HG03520 (cell line): ENCODE measurements around the gene MTHFR.
"Not testable (repeated sequence)": the region's sequence is repeated elsewhere in the genome, so short reads cannot be mapped to it uniquely, and the experiment has no call there.

Experiments used
- ATAC-seq: cut with Tn5 transposase; IDR thresholded peaks from one replicate; pipeline ENCODE4 v1.9.1; 2021; ENCODE audit warnings: mild to moderate bottlenecking, moderate library complexity; ENCODE audit not compliant: unreplicated experiment

Gene MTHFR

GRCh38 chr1:11833900-11834299, 28.1 kb upstream of the MTHFR start:
- ATAC-seq: no peak

- no peak for ATAC-seq
Observed at GRCh38 chr1:11833497-11833896, 27.7 kb upstream of the MTHFR start.

GRCh38 chr1:11831945-11832725, 26.4 kb upstream of the MTHFR start:
- ATAC-seq: no peak

- no peak for ATAC-seq
Observed at GRCh38 chr1:11828511-11828910, 22.7 kb upstream of the MTHFR start.

GRCh38 chr1:11826946-11827345, 21.2 kb upstream of the MTHFR start:
- ATAC-seq: no peak

GRCh38 chr1:11825131-11825530, 19.4 kb upstream of the MTHFR start:
- ATAC-seq: no peak

- ATAC-seq: no peak
Observed at GRCh38 chr1:11823366-11824137, 17.8 kb upstream of the MTHFR start.

GRCh38 chr1:11822091-11822490, 16.3 kb upstream of the MTHFR start:
- ATAC-seq: no peak

- no peak for ATAC-seq
Observed at GRCh38 chr1:11817192-11817591, 11.4 kb upstream of the MTHFR start.

GRCh38 chr1:11813021-11813420, 7.3 kb upstream of the MTHFR start:
- ATAC-seq: no peak

- ATAC-seq: no peak
Observed at GRCh38 chr1:11807133-11807532, 1.4 kb upstream of the MTHFR start.

- ATAC-seq: peak; percentile 29
Observed at GRCh38 chr1:11806307-11806936, 658 bp upstream of the MTHFR start.

GRCh38 chr1:11804666-11805421, 920 bp downstream of the MTHFR start:
- no peak for ATAC-seq

- ATAC-seq: not testable (repeated sequence)
Observed at GRCh38 chr1:11803924-11804665, 1.7 kb downstream of the MTHFR start.

GRCh38 chr1:11802973-11803885, 2.5 kb downstream of the MTHFR start:
- no peak for ATAC-seq

GRCh38 chr1:11802616-11802972, 3.2 kb downstream of the MTHFR start:
- ATAC-seq: no peak

- no peak for ATAC-seq
Observed at GRCh38 chr1:11800756-11801433, 4.9 kb downstream of the MTHFR start.

- no peak for ATAC-seq
Observed at GRCh38 chr1:11800391-11800755, 5.4 kb downstream of the MTHFR start.

GRCh38 chr1:11799896-11800295, 5.9 kb downstream of the MTHFR start:
- ATAC-seq: no peak
